WTC11 (cell line): ENCODE measurements around the gene TTC6.

Experiments
- CTCF ChIP-seq: fragments of 200-600 bp; IDR thresholded peaks from 2 replicates; pipeline ENCODE4 v1.8.0; 2022; ENCODE audit warnings: antibody characterized with exemption
- JUN ChIP-seq: sonication (generic); formaldehyde crosslinking; IDR thresholded peaks from 2 replicates; pipeline ENCODE4 v1.8.0; 2023; ENCODE audit warnings: mild to moderate bottlenecking, missing genetic modification reagents

- TF ChIP-seq CTCF (no peak), JUN (CRISPR knock-in tag) (no peak)
These were observed 30.5 kb downstream of the TTC6 start for GRCh38 chr14:37625597-37626595.
